ENCODE data around the gene VWA8. TPM values are rescaled to one million over a fixed set of nuclear protein-coding genes. Genes with fewer than 3 reads are reported as not detected.
"Not testable (repeated sequence)": the region's sequence is repeated elsewhere in the genome, so short reads cannot be mapped to it uniquely, and the experiment has no call there.

The VWA8 gene
- total RNA-seq, 1 donor from 2014 or later = 33.4 TPM

- Histone ChIP-seq H3K4me1 (peaks cover 12% of the 10 kb centered on the region), H3K27me3 (no peaks in the 10 kb centered on the region), H3K27ac (no peak overlapping the region), H3K4me3 (no peak overlapping the region), H3K36me3 (peaks cover 0 to 14% of the 10 kb centered on the region in 2 donors), H3K9me3 (no peaks in the 10 kb centered on the region)
- intact Hi-C loops (cut with DNase I) = no loop called here
- TF ChIP-seq POLR2A (IDR thresholded peaks at IDR 0.05) = no peak
- TF ChIP-seq POLR2AphosphoS5 (IDR thresholded peaks at IDR 0.05; ENCODE audit: insufficient read depth in 1 of 2, low read depth in 1 of 2) = no peak
- TF ChIP-seq, protein P1, sequence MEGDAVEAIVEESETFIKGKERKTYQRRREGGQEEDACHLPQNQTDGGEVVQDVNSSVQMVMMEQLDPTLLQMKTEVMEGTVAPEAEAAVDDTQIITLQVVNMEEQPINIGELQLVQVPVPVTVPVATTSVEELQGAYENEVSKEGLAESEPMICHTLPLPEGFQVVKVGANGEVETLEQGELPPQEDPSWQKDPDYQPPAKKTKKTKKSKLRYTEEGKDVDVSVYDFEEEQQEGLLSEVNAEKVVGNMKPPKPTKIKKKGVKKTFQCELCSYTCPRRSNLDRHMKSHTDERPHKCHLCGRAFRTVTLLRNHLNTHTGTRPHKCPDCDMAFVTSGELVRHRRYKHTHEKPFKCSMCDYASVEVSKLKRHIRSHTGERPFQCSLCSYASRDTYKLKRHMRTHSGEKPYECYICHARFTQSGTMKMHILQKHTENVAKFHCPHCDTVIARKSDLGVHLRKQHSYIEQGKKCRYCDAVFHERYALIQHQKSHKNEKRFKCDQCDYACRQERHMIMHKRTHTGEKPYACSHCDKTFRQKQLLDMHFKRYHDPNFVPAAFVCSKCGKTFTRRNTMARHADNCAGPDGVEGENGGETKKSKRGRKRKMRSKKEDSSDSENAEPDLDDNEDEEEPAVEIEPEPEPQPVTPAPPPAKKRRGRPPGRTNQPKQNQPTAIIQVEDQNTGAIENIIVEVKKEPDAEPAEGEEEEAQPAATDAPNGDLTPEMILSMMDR (IDR thresholded peaks at IDR 0.05) = no peak
- no peak for DNase-seq (ENCODE audit: extremely low spot score in 2 of 2)
Measured at GRCh38 chr13:41812851-41813250, 148.1 kb downstream of the VWA8 start.

GRCh38 chr13:41812237-41812636, 148.7 kb downstream of the VWA8 start:
- no peak for DNase-seq (ENCODE audit: extremely low spot score in 2 of 2)
- Histone ChIP-seq H3K4me1 (peaks cover 12% of the 10 kb centered on the region), H3K4me3 (no peak overlapping the region), H3K9me3 (no peaks in the 10 kb centered on the region), H3K27me3 (no peaks in the 10 kb centered on the region), H3K36me3 (peaks cover 0 to 14% of the 10 kb centered on the region in 2 donors), H3K27ac (no peak overlapping the region)
- intact Hi-C loops (cut with DNase I) = no loop called here
- TF ChIP-seq POLR2A (IDR thresholded peaks at IDR 0.05) (no peak), POLR2AphosphoS5 (IDR thresholded peaks at IDR 0.05; ENCODE audit: insufficient read depth in 1 of 2, low read depth in 1 of 2) (no peak)
- TF ChIP-seq, protein P1 (IDR thresholded peaks at IDR 0.05) = no peak

DNA sequence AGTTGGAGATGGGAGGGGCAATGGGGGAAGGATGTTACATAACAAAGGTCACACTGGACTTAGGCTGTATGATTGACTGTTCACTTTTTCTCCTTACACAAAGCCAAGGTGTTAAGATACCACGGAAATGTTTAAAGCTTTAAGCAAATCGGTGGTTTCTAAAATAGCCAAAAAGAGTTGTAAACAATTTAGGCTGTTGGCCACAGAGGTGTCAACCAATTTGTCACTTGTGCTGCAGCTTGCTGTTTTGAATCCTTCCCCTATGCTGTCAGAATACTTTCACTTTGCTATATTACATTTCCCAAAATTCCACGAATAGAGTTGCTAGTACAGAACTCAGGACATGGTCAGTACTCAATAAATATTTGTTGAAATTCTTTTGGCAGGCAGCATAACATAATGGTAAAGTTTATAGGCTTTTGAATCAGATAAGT, 149.3 kb downstream of the VWA8 start:
- Histone ChIP-seq H3K27ac (no peak overlapping the region), H3K36me3 (peaks cover 0 to 15% of the 10 kb centered on the region in 2 donors), H3K4me1 (peaks cover 12% of the 10 kb centered on the region), H3K27me3 (no peaks in the 10 kb centered on the region), H3K9me3 (no peaks in the 10 kb centered on the region), H3K4me3 (no peak overlapping the region)
- intact Hi-C loops (cut with DNase I) = no loop called here
- TF ChIP-seq, protein P1 (IDR thresholded peaks at IDR 0.05) = no peak
- TF ChIP-seq POLR2A (IDR thresholded peaks at IDR 0.05) = no peak
- TF ChIP-seq POLR2AphosphoS5 (IDR thresholded peaks at IDR 0.05; ENCODE audit: insufficient read depth in 1 of 2, low read depth in 1 of 2) = no peak
- DNase-seq (ENCODE audit: extremely low spot score in 2 of 2) = no peak

DNA sequence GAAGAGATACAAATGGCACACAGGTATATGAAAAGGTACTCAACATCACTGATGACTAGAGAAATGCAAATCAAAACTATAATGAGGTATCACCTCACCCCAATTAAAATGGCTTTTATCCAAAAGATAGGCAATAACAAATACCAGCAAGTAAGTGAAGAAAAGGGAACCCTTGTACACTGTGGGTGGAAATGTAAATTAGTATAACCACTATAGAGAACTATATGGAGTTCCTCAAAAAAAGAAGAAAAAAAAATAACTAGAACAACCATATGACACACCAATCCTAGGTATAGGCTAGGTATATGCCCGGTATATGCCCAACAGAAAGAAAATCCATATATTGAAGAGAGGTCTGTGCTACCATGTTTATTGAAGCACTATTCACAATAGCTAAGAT, 150.9 kb downstream of the VWA8 start:
- DNase-seq (ENCODE audit: extremely low spot score in 2 of 2) = no peak
- Histone ChIP-seq H3K4me1 (peaks cover 12% of the 10 kb centered on the region), H3K4me3 (no peak overlapping the region), H3K27me3 (no peaks in the 10 kb centered on the region), H3K27ac (no peak overlapping the region), H3K36me3 (peaks cover 0 to 22% of the 10 kb centered on the region in 2 donors), H3K9me3 (no peaks in the 10 kb centered on the region)
- no peak for TF ChIP-seq POLR2A (IDR thresholded peaks at IDR 0.05)
- no peak for TF ChIP-seq POLR2AphosphoS5 (IDR thresholded peaks at IDR 0.05; ENCODE audit: insufficient read depth in 1 of 2, low read depth in 1 of 2)
- TF ChIP-seq, protein P1 (IDR thresholded peaks at IDR 0.05) = no peak
- intact Hi-C loops (cut with DNase I) = no loop called here

DNA sequence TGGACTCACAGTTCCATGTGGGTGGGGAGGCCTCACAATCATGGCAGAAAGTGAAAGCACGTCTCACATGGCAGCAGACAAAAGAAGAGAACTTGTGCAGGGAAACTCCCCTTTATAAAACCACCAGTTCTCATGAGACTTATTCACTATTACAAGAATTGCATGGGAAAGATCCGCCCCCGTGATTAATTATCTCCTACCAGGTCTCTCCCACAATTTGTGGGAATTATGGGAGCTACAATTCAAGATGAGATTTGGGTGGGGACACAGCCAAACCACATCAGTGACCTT, 157.5 kb downstream of the VWA8 start:
- H3K27me3 ChIP-seq; intact Hi-C loops (cut with DNase I); H3K27ac ChIP-seq; H3K9me3 ChIP-seq; H3K4me3 ChIP-seq; DNase-seq (ENCODE audit: extremely low spot score in 2 of 2); H3K4me1 ChIP-seq: not testable (repeated sequence)
- H3K36me3 ChIP-seq = peaks cover 3 to 14% of the 10 kb centered on the region in 2 donors
